Upper lobe of left lung (tissue), 4 donors: ENCODE results near the gene TDRD12.

Experiments
- CTCF ChIP-seq, 6 experiments: fragments of 450-650 bp in 4 of 6; fragments of 200-600 bp in 2 of 6; sonication (generic) in 2 of 6; IDR thresholded peaks; one replicate each; pipeline ENCODE4 v1.5.1; 2016 to 2019; ENCODE audit warnings: antibody characterized with exemption in 6 of 6
- POLR2A ChIP-seq, 4 donors: fragments of 450-650 bp; IDR thresholded peaks; one replicate each; pipeline ENCODE4 v1.5.1; 2016 to 2017; ENCODE audit warnings: antibody characterized with exemption in 4 of 4, mild to moderate bottlenecking in 2 of 4
- POLR2AphosphoS5 ChIP-seq, 2 donors: sonication (generic); formaldehyde crosslinking; IDR thresholded peaks; one replicate each; pipeline ENCODE4 v1.5.1; 2017; ENCODE audit warnings: antibody characterized with exemption in 2 of 2

- TF ChIP-seq CTCF (IDR thresholded peaks at IDR 0.05) (no peak), POLR2A (IDR thresholded peaks at IDR 0.05) (no peak), POLR2AphosphoS5 (IDR thresholded peaks at IDR 0.05) (no peak)
Observed at GRCh38 chr19:32720936-32721250, 1.3 kb downstream of the TDRD12 start.
